Sigmoid colon (tissue), 7 donors: Measurements from ENCODE around the gene CRY1. TPM values are rescaled to one million over a fixed set of nuclear protein-coding genes. Genes with fewer than 3 reads are reported as not detected.

Experiments
- DNase-seq: peaks from one replicate; pipeline ENCODE4 v3.0.0-alpha.2; 2019
- H3K27ac ChIP-seq, 4 donors: fragments of 200-600 bp; sonication (generic); one replicate each; pipeline ENCODE4 v1.5.1; 2016 to 2019; ENCODE audit warnings: mild to moderate bottlenecking in 1 of 4
- H3K27me3 ChIP-seq, 3 donors: fragments of 200-600 bp; sonication (generic); one replicate each; pipeline ENCODE4 v1.5.1; 2019; ENCODE audit warnings: mild to moderate bottlenecking in 1 of 3
- H3K36me3 ChIP-seq, 4 donors: fragments of 200-600 bp; sonication (generic); one replicate each; pipeline ENCODE4 v1.5.1; 2016 to 2019
- H3K4me1 ChIP-seq, 4 donors: fragments of 200-600 bp; sonication (generic); one replicate each; pipeline ENCODE4 v1.5.1; 2017 to 2019
- H3K4me3 ChIP-seq, 4 donors: fragments of 200-600 bp; sonication (generic); one replicate each; pipeline ENCODE4 v1.5.1; 2017 to 2019; ENCODE audit warnings: mild to moderate bottlenecking in 2 of 4, moderate library complexity in 1 of 4
- H3K9me3 ChIP-seq, 4 donors: fragments of 200-600 bp in 3 of 4; sonication (generic) in 3 of 4; one replicate each; pipeline versions ENCODE4 v1.5.1 to v1.6.1; 2013 to 2019
- CTCF ChIP-seq, 4 experiments: fragments of 450-650 bp in 3 of 4; fragments of 200-600 bp in 1 of 4; IDR thresholded peaks; one replicate each; pipeline ENCODE4 v1.5.1; 2016 to 2019; ENCODE audit warnings: antibody characterized with exemption in 4 of 4, mild to moderate bottlenecking in 3 of 4, moderate library complexity in 2 of 4
- EP300 ChIP-seq, 4 donors: sonication (generic); formaldehyde crosslinking; IDR thresholded peaks; one replicate each; pipeline ENCODE4 v1.6.1; 2017; ENCODE audit warnings: antibody characterized with exemption in 4 of 4
- POLR2A ChIP-seq, 2 donors: fragments of 450-650 bp; IDR thresholded peaks; one replicate each; pipeline ENCODE4 v1.6.1; 2016; ENCODE audit warnings: antibody characterized with exemption in 2 of 2, mild to moderate bottlenecking in 2 of 2, moderate library complexity in 2 of 2
- POLR2AphosphoS5 ChIP-seq, 4 donors: sonication (generic); formaldehyde crosslinking; IDR thresholded peaks; one replicate each; pipeline ENCODE4 v1.6.1; 2017; ENCODE audit warnings: antibody characterized with exemption in 4 of 4
- WGBS, 2 donors: extraction: QIAGEN DNeasy Blood & Tissue Kit; methylation state at CpG; one replicate each; pipeline ENCODE4 v1.1.7; 2013; 5-methylcytosine and 5-hydroxymethylcytosine counted together
- intact Hi-C: fragments of 100-400 bp; cut with DNase I; formaldehyde crosslinking; loops from one replicate; pipeline ENCODE4 v1.15.1; 2023
- polyA plus RNA-seq, 3 donors: library from polyadenylated mRNA; stranded (reverse); fragments of 200-250 nt; gene quantifications; one replicate each; pipeline ENCODE4 v1.2.3, GENCODE V29; 2013
- total RNA-seq, 4 donors: library from RNA; depleted of rRNA; stranded (reverse); fragments of >200 nt; gene quantifications; one replicate each; pipeline ENCODE4 v1.1.0, GENCODE V29; 2016
- donor health status: healthy with polysubstance abuse.
- donor health status: Bipolar disorder and iron deficiency.
- donor health status: healthy.

The CRY1 gene
- total and polyA plus RNA-seq, 7 donors: 7.2 to 40.4 (median 20.3) TPM

- TF ChIP-seq POLR2AphosphoS5 (IDR thresholded peaks at IDR 0.05) (no peak), CTCF (IDR thresholded peaks at IDR 0.05) (no peak), EP300 (IDR thresholded peaks at IDR 0.05) (no peak), POLR2A (IDR thresholded peaks at IDR 0.05) (no peak)
- intact Hi-C loops: no loop called here
- H3K36me3 ChIP-seq: peaks cover 0 to 23% (median 3%) of the 10 kb centered on the region in 4 donors
- H3K27me3 ChIP-seq: no peaks in the 10 kb centered on the region
- WGBS, 2 donors: 81 to 91% methylated on average over 5 of the region's 5 CpGs
- no peak for DNase-seq
- peak overlapping the region in 3 of 4 donors; percentile 70 to 76 (median 73) for H3K4me3 ChIP-seq
- H3K4me1 ChIP-seq: peaks cover 0 to 41% (median 23%) of the 10 kb centered on the region in 4 donors
- H3K9me3 ChIP-seq: no peaks in the 10 kb centered on the region
- peak overlapping the region; percentile 92 to 96 (median 94) for H3K27ac ChIP-seq
These were observed 107.9 kb downstream of the CRY1 start for GRCh38 chr12:106985479-106985878.

- intact Hi-C loops: no loop called here
- Histone ChIP-seq H3K36me3 (peaks cover 0 to 23% (median 3%) of the 10 kb centered on the region in 4 donors), H3K4me1 (peaks cover 0 to 41% (median 23%) of the 10 kb centered on the region in 4 donors), H3K27ac (no peak overlapping the region), H3K27me3 (no peaks in the 10 kb centered on the region), H3K4me3 (no peak overlapping the region), H3K9me3 (no peaks in the 10 kb centered on the region)
- 87 to 93% methylated on average over 6 of the region's 6 CpGs for WGBS, 2 donors
- TF ChIP-seq CTCF (IDR thresholded peaks at IDR 0.05): no peak
- no peak for TF ChIP-seq EP300 (IDR thresholded peaks at IDR 0.05)
- TF ChIP-seq POLR2AphosphoS5 (IDR thresholded peaks at IDR 0.05): no peak
- no peak for TF ChIP-seq POLR2A (IDR thresholded peaks at IDR 0.05)
- DNase-seq: no peak
These were observed 108.7 kb downstream of the CRY1 start for GRCh38 chr12:106984588-106985137.

DNA sequence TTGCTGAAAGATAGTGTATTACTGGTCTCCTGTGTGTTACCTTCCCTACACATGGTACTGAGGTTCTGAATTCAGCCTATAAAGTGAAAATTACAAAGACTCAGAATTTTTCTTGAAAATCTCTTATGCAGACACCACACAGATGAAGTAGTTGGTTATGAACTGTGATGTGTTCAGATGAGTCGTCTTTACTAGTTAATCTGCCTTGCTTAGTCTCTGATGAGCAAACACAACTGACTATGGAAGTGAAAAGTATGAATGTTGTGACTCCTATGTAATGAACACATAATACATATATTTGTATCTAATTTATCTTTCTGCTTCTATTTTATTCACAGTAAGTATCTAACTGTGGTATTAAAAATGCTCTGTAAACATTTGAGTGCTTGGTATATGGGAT lies 111.1 kb downstream of the CRY1 start:
- Histone ChIP-seq H3K4me3 (no peak overlapping the region), H3K36me3 (peaks cover 0 to 23% (median 3%) of the 10 kb centered on the region in 4 donors), H3K4me1 (peaks cover 0 to 48% (median 38%) of the 10 kb centered on the region in 4 donors), H3K27me3 (no peaks in the 10 kb centered on the region), H3K27ac (peak overlapping the region in 2 of 4 donors; percentile 0 to 22), H3K9me3 (no peaks in the 10 kb centered on the region)
- no peak for DNase-seq
- intact Hi-C loops: no loop called here
- 84 to 89% methylated on average over 1 of the region's 1 CpG for WGBS, 2 donors
- TF ChIP-seq EP300 (IDR thresholded peaks at IDR 0.05) (no peak), POLR2A (IDR thresholded peaks at IDR 0.05) (no peak), POLR2AphosphoS5 (IDR thresholded peaks at IDR 0.05) (no peak), CTCF (IDR thresholded peaks at IDR 0.05) (no peak)

DNA sequence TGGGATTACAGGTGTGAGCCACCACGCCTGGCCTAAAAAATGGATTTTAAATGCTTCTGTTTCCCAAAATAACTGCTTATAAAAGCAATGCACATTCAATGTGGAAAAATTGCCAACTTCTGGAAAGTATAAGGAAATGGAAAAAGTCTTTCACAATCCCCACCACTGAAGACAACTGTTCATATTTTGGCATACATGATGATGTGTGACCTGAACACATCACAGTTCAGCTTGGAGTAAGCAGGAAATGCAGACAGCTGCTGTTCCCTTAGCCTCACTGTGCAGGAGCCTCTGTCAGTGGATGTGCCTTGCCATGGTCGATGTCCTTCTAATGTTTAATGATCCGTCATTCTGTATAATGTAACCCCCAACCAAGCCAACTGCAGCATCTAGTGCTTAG lies 111.6 kb downstream of the CRY1 start:
- no peak for TF ChIP-seq EP300 (IDR thresholded peaks at IDR 0.05)
- TF ChIP-seq POLR2AphosphoS5 (IDR thresholded peaks at IDR 0.05): peak in 1 of 4 donors; percentile 35
- Histone ChIP-seq H3K9me3 (no peaks in the 10 kb centered on the region), H3K36me3 (peaks cover 0 to 23% (median 3%) of the 10 kb centered on the region in 4 donors), H3K27me3 (no peaks in the 10 kb centered on the region), H3K27ac (peak overlapping the region in 2 of 4 donors; percentile 0 to 31), H3K4me3 (no peak overlapping the region), H3K4me1 (peaks cover 0 to 51% (median 42%) of the 10 kb centered on the region in 4 donors)
- 85 to 92% methylated on average over 3 of the region's 3 CpGs for WGBS, 2 donors
- DNase-seq: no peak
- intact Hi-C loops: no loop called here

GRCh38 chr12:106980944-106981343 lies 112.4 kb downstream of the CRY1 start:
- no peaks in the 10 kb centered on the region for H3K27me3 ChIP-seq
- WGBS, 2 donors: 81 to 88% methylated on average over 7 of the region's 7 CpGs
- peaks cover 0 to 23% (median 3%) of the 10 kb centered on the region in 4 donors for H3K36me3 ChIP-seq
- H3K4me1 ChIP-seq: peaks cover 0 to 55% (median 46%) of the 10 kb centered on the region in 4 donors
- TF ChIP-seq POLR2AphosphoS5 (IDR thresholded peaks at IDR 0.05): no peak
- TF ChIP-seq EP300 (IDR thresholded peaks at IDR 0.05): no peak
- TF ChIP-seq CTCF (IDR thresholded peaks at IDR 0.05): no peak
- no peak for TF ChIP-seq POLR2A (IDR thresholded peaks at IDR 0.05)
- no peaks in the 10 kb centered on the region for H3K9me3 ChIP-seq
- H3K4me3 ChIP-seq: no peak overlapping the region
- DNase-seq: no peak
- H3K27ac ChIP-seq: peak overlapping the region; percentile 17 to 44 (median 28)
- intact Hi-C loops: no loop called here
